HG02798 (cell line): ENCODE measurements around the gene BCL6B.
A peak's percentile ranks its signal among the peaks of the same experiment; 100 is the strongest.
"Not testable (repeated sequence)": the region's sequence is repeated elsewhere in the genome, so short reads cannot be mapped to it uniquely, and the experiment has no call there.

Source experiments
- ATAC-seq: cut with Tn5 transposase; IDR thresholded peaks from one replicate; pipeline ENCODE4 v1.9.1; 2021; ENCODE audit warnings: mild to moderate bottlenecking; ENCODE audit not compliant: unreplicated experiment, poor library complexity

BCL6B gene

DNA sequence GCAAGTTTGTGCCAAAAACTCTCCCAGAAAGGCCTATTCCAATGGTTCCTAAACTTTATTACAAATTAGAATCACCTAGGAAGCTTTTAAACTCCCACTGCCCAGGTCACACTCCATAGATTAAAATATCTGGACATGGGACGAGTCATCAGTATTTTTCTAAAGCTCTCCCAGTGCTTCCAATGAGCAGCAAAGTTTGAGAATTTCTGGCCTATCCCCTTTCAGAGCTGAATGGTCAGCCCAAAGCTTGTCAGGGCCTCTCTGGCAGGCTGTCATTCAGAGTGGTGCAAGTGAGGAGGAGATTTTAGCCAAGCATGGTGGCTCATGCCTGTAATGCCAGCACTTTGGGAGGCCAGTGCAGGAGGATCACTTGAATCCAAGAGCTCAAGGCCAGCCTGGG lies 2.4 kb downstream of the BCL6B start:
- ATAC-seq, result no peak

DNA sequence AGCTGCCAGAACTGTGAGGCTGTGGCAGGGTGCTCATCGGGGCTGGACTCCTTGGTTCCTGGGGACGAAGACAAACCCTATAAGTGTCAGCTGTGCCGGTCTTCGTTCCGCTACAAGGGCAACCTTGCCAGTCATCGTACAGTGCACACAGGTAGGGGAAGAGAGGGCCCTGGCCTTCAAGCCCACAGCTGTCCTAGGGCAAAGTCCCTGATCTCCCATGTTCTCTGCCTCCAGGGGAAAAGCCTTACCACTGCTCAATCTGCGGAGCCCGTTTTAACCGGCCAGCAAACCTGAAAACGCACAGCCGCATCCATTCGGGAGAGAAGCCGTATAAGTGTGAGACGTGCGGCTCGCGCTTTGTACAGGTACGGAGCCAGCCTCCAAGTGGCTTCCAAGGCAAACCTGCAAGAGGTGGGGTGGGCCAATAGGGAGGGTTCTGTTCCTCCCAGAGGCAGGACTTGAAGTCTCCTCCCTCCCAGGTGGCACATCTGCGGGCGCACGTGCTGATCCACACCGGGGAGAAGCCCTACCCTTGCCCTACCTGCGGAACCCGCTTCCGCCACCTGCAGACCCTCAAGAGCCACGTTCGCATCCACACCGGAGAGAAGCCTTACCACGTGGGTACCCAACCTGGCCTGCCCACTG lies 3.7 kb downstream of the BCL6B start:
- no peak for ATAC-seq

GRCh38 chr17:7027335-7027734 lies 4.5 kb downstream of the BCL6B start:
- ATAC-seq, result no peak

GRCh38 chr17:7029096-7029495 lies 6.2 kb downstream of the BCL6B start:
- no peak for ATAC-seq

GRCh38 chr17:7029659-7030058 lies 6.8 kb downstream of the BCL6B start:
- no peak for ATAC-seq

- no peak for ATAC-seq
These were observed 12.2 kb downstream of the BCL6B start for GRCh38 chr17:7034955-7035590.

GRCh38 chr17:7035591-7036368 lies 12.9 kb downstream of the BCL6B start, which contains the start of gene SLC16A13:
Gene SLC16A13 (plus strand): TSS chr17:7036015. CDS start chr17:7036383, 368 bp downstream.
- ATAC-seq, result peak; percentile 96

DNA sequence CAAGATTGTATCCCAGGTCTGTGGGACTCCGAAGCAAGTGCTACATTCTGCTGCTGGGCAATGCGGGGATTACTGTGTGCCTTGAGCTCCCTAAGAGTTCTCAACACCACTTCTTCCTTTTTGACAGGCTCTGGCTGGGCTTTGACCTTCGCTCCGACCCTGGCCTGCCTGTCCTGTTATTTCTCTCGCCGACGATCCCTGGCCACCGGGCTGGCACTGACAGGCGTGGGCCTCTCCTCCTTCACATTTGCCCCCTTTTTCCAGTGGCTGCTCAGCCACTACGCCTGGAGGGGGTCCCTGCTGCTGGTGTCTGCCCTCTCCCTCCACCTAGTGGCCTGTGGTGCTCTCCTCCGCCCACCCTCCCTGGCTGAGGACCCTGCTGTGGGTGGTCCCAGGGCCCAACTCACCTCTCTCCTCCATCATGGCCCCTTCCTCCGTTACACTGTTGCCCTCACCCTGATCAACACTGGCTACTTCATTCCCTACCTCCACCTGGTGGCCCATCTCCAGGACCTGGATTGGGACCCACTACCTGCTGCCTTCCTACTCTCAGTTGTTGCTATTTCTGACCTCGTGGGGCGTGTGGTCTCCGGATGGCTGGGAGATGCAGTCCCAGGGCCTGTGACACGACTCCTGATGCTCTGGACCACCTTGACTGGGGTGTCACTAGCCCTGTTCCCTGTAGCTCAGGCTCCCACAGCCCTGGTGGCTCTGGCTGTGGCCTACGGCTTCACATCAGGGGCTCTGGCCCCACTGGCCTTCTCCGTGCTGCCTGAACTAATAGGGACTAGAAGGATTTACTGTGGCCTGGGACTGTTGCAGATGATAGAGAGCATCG lies 15.4 kb downstream of the BCL6B start:
- no peak for ATAC-seq

DNA sequence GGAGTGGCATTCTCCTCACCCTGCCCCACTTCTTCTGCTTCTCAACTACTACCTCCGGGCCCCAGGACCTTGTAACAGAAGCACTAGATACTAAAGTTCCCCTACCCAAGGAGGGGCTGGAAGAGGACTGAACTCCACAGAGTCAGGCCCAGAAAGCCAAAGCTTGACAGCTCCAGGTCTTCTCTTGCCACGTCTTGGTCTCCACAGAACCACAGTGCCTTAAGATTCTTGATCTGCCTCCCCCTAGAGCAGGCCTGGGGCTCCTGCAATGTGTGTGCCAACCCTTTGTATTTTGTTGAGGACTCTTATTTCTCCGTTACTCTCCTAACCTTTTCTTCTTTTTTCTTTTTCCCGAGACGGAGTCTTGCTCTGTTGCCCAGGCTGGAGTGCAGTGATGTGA lies 17.0 kb downstream of the BCL6B start:
- no peak for ATAC-seq

DNA sequence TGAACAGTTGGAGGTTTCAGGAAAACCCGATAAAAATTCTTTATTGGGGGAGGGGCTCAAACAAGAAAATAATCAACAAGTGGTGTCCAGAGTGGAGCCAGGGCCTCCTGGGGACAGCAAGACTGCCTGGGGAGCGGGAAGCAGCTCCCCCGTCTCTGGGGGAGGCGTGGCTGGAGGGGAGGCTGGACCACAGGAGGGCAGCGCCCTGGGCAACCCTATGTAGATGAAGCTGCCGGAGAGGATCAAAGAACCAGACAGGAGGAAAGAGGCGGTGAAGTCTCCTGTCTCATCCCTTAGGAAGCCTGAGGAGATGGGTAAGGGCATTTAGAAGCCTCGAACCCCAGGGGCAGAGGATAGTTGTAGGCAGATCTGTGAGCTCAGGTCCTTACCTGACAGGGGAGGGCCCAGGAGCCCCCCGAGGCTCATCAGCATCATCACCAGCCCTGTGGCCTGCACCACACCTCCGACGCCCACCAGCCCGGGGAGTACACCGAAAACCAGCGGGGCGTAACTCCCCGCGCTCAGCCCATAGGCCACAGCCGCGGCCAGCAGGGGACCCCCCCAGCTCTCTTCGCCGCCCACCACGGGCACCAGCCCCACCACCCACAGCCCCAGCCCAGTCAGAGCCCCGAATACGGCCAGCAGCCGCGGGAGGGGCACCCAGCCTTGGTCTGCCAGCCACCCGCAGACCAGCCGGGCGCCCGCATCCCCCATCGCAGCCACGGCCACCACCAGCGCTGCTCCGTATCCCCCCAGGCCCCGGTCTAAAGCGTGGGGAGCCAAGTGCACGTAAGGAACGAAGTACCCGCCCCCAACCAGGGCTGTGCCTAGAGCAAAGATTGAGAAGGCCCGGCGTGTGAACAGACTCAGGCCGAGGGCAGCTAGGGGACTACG lies 19.0 kb downstream of the BCL6B start:
- ATAC-seq, result no peak

DNA sequence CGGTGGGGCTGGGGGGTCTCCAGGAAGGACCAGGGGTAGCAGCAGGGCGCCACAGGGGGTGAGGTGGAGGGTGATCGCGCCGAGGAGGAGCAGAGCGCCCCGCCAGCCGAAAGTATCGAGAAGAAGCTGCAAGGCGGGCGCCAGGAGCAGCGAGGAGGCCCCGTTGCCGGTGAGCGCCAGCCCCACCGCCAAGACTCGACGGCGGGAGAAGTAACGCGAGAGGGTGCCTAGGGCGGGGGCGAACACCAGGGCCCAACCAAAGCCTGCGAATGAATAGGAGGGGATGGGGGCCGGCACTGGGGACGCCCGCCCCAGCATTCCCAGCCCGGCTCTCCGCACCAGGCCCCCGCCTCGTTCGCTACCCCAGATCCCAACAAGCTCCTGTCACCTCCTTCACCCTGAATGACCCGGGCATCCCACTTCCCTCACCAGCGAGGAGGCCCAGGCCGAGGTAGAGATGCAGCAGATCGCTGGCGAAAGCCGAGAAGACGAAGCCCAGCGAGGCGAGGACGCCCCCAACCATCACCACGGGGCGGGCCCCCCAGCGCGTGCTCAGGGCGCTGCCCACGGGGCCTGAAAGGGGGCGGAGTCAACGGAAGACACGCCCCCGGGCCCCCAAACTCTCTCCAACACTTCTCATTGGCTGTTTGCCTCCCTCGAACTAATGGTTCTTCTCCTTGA lies 19.8 kb downstream of the BCL6B start:
- no peak for ATAC-seq

- no peak for ATAC-seq
These were observed 20.3 kb downstream of the BCL6B start for GRCh38 chr17:7043182-7043496.

DNA sequence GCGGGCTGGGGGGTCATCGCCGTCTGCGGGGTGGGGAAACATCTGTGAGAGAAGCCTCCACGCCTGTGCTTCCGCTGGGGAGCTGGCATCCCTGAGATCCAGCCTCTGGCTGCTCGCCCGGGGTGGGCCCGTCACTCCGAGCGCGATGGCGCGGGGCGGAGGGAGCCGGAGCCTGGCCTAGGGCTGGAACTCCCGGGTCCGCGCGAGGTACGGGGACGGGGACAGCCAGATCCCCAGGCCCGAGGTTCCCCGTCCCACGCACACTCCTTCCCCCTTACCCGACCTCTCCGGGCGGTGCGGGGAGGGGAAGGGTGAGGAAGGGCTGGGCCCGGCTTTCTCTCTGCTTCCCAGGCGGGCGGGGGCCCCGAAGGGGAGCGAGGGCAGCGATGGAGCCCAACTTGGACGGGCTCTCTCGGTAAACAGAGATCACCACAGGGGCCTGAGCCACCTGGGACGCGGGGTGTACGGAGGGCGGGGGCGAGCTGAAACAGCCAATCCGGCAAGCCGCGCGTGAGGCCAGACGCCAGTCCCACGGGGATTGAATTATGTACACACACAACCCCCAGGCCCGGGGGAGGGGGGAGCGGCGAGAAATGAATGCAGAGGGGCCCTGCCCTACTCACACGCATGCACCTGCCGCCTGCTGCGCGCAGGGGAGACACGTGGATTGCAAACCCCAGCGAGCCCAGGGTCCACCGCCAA lies 20.8 kb downstream of the BCL6B start, which contains the start of gene SLC16A11:
Gene SLC16A11, minus strand, starts transcription at position 596 of the 702 bp plus-strand sequence. Its CDS starts 579 bp downstream, at position 17.
- no peak for ATAC-seq

DNA sequence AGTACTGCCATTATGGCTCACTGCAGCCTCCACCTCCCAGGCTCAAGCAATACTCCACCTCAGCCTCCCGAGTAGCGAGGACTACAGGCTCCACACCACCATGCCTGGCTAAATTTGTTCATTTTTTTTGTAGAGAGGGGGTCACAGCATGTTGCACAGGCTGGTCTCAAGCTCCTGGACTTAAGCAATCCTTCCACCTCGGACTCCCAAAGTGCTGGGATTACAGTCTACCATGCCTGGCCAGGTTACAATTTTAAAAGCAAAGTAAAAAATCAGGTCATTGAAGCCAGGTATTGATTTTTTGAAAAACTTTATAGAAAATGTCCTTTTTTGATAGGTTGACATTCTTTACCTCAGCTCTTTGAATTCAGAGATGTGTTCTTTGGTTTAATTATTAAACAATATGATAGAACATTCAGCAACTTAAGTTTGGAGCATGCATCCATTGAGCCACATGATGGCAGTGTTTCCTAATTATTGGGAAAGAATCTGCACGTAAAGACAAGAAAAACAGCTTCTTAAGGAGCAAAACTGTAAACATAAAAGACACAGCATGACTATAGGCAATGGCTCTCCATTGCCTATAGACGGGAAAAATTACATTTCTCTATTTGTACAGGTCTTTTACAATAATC lies 22.8 kb downstream of the BCL6B start:
- ATAC-seq, result no peak

- ATAC-seq, result no peak
These were observed 23.4 kb downstream of the BCL6B start for GRCh38 chr17:7046127-7046724.

- not testable (repeated sequence) for ATAC-seq
These were observed 24.0 kb downstream of the BCL6B start for GRCh38 chr17:7046725-7047397.

DNA sequence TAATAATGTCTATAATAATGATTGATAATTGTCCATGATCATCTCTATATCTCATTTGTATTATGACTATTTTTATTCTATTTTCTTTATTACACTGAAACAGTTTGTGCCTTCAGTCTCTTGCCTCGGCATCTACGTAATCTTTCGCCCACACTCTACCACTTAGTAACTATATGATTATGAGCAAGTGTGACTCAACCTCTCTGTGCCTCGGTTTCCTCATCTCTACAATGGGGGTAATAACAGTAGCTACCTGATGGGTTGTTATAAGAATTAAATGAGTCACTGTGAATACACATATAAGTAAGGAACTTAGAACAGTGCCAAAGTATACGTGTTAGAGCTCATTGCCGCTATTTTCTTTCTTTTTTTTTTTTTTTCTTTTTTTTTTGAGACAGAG lies 24.7 kb downstream of the BCL6B start:
- no peak for ATAC-seq
